K562 treated with DMSO at 1 percent for 48 hours (cell line): Measurements from ENCODE around the gene MBD6. TPM values are rescaled to one million over a fixed set of nuclear protein-coding genes. Genes with fewer than 3 reads are reported as not detected.

Experiments used
- total RNA-seq: library from RNA; unstranded; fragments of 300-600 nt; gene quantifications from 2 replicates; pipeline ENCODE4 v1.2.3, GENCODE V29; 2022; ENCODE audit warnings: low replicate concordance; ENCODE audit errors: extremely low read depth

Gene MBD6, protein sequence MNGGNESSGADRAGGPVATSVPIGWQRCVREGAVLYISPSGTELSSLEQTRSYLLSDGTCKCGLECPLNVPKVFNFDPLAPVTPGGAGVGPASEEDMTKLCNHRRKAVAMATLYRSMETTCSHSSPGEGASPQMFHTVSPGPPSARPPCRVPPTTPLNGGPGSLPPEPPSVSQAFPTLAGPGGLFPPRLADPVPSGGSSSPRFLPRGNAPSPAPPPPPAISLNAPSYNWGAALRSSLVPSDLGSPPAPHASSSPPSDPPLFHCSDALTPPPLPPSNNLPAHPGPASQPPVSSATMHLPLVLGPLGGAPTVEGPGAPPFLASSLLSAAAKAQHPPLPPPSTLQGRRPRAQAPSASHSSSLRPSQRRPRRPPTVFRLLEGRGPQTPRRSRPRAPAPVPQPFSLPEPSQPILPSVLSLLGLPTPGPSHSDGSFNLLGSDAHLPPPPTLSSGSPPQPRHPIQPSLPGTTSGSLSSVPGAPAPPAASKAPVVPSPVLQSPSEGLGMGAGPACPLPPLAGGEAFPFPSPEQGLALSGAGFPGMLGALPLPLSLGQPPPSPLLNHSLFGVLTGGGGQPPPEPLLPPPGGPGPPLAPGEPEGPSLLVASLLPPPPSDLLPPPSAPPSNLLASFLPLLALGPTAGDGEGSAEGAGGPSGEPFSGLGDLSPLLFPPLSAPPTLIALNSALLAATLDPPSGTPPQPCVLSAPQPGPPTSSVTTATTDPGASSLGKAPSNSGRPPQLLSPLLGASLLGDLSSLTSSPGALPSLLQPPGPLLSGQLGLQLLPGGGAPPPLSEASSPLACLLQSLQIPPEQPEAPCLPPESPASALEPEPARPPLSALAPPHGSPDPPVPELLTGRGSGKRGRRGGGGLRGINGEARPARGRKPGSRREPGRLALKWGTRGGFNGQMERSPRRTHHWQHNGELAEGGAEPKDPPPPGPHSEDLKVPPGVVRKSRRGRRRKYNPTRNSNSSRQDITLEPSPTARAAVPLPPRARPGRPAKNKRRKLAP
- total RNA-seq: not detected in 2 replicates

DNA sequence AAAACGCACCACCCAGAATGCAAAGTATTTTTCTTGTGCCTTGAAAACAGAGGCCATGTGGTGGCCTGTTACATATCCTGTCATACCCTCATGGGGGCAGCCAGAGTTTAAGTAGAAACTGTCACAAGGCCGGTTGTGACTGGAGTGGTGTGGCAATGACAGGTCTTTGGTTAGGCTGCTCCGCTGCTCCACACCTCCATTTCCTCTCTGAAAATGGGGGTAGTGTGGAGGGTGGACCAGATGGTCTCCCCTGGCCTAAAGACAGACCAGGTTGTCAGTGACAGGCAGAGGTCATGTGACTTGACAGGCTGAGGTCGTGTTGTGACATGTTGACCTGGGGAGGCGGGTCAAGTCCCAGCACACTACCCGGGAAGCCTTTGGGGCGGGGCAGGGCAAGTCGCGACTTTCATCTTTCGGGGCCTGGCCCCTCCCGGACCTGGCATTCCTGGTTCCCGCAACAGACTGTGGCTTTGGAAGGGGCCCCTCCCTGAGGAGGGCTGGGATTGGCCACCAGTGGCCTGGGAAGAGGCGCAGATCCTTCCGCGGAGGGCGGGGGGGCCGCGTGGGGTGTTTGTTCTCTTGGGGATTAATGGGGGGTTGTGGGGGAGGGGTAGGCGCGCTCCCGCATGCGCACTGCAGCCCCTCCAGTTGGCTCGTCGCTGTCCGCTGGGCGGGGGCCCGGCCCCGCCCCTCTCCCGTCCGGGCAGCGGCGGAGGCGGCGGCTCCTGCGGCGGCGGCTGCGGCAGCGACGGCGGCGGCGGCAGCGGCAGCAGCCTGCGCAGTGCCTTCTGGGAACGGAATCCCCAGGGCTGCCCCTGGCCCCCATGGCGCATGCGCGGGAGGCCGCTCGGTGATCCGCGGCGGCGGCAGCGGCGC is at the start of gene MBD6:
Gene MBD6 (plus strand): TSS at position 814 of the 876 bp plus-strand sequence. CDS start 1,480 bp downstream, outside the sequence.

DNA sequence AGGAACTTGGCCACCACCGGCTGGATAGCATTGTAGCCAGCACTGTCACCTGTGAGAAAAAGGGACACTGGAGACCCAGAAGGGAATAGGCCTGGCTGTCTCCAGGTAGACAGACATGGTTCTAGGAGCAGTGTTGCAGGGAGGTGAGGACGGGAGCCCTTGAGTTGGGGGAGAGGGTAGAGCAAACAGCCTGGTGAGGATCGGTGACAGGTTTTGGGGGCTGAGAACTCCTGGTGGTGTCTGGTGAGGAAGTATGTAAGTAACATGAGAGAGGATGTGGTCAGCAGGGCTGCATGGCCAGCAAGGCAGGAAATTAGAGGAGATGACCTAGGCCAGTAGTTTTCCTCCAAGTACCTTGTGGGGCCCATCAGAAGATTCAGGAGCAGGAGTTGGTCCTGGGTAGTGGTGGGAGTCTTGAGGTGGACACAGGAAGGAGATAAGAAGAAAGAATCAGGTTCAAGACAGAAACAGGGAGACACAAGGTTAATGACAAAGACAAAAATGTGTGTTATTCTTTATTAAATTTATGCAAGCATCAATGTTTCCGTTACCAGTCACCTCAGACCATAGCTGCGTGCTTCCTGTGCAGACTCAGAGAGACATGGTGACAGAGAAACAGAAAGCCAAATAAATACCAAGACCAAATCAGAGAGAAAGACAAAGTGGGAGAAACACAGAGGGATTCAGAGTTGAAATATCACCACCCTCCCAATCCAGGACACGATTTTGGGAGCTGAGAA is 43.1 kb upstream of the MBD6 start, which contains the start of gene ARHGAP9:
Gene ARHGAP9 (minus strand): TSS at position 491 of the 740 bp plus-strand sequence. CDS start 460 bp downstream, at position 31.

DNA sequence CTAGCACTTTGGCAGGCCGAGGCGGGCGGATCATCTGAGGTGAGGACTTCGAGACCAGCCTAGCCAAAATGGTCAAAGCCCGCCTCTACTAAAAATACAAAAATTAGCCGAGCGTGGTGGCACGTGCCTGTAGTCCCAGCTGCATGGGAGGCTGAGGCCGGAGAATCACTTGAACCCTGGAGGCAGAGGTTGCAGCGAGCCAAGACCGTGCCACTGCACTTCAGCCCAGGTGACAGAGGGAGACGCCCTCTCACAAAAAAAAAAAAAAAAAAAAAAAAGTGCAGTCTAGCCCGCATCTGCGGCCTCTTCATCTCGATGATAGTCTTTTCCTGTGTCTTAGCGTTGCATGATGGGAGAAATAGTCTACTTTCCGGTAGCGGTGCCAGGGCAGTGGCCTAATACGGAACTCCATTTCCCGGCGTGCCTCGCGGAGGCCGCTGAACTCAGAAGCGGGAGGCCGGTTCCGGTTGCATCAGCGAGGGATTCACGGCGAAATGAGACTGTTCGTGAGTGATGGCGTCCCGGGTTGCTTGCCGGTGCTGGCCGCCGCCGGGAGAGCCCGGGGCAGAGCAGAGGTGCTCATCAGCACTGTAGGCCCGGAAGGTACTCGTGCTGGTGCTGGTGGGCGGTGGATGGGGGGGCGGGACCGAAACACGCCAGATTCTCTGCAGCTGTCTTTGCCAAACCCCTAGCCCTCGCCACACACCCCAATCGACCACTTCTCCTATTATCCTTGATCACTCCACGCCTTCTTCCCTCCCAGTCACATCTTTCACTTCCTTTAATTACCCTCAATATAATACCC is 34.8 kb upstream of the MBD6 start, which contains the start of gene MARS1:
Gene MARS1 (plus strand): TSS at position 472 of the 805 bp plus-strand sequence. CDS start 23 bp downstream, at position 495.

DNA sequence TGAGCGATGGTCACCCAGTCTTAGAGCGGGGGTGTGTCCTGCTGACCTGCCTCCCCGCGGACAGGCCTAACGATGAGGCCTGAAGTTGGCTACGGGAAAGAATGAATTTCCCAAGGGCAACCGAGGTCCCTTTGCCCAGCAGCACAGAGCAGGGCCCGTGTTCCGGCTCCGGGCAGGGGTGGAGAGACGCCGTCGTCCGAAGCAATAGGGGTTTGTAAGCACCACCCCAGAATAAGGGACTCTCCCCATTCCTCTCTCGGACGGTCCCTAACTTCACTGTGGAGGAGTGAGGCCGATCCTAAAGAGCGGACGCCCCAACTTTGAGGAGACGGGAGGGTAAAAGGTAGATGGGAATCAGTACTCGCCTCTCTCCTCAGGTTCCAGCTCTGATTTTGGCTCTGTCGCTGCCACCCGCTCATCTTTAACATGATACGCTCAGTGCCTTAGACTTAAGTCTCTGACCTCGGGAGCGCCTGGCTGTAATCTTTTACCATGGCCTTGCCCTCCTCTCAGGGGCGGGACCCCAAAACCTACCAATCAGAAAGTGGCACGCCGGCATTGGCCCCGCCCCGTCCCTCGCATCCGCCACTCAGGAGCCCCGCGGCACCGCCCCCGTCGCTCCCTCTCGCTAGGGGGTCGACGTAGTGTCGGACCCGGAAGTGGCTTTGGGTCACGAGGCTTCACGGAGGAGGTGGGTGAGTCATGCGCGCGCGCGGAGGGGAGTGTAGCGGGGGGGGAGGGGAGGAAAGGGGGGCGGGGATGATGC is 2.4 kb upstream of the MBD6 start, which contains the start of gene DDIT3:
Gene DDIT3 (minus strand): TSS at position 462 of the 766 bp plus-strand sequence. CDS start 3,108 bp downstream, outside the sequence.

DNA sequence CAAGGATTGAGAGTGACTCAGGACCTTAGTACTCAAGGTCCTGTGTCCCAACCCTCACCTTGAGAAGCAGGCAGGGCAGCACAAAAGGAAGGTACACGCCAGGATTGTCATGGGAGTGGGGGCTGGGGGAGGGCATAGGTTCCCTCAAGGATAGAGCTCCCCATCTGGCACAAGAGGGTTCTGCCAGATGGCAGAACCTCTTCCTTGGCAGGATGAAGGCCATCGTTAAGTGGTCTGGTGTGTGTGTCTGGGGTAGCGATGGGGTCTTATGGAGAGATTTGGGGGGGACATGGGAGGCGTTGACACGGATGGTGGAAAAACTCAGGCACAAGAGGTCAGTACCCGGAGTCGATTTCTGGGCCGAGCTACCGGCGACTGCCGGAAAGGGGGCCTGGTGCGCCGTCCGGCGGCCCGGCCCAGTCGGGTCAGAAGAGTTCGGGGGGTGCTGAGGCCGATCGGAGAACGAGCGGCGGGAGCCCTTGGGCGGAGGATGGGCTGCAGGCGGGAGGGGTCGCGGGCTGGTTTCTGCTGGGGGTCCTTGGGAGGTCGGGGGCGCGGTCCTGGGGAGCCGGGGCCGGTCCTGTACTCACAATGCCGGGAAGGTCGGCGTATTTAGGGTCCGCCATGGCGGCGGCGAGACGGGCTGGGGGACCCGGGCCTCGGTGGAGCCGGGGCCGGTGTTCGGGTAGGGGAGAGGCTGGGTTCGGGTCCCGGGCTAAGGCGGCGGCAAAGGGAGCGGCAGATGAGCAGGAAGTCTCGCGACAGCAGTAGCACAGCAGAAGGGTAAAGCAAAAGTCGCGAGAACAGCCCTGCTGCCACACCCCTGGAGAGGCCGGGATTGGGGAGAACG is 24.0 kb downstream of the MBD6 start, which contains the start of gene DCTN2:
Gene DCTN2 (minus strand): TSS at position 755 of the 850 bp plus-strand sequence. CDS start 129 bp downstream, at position 626.

DNA sequence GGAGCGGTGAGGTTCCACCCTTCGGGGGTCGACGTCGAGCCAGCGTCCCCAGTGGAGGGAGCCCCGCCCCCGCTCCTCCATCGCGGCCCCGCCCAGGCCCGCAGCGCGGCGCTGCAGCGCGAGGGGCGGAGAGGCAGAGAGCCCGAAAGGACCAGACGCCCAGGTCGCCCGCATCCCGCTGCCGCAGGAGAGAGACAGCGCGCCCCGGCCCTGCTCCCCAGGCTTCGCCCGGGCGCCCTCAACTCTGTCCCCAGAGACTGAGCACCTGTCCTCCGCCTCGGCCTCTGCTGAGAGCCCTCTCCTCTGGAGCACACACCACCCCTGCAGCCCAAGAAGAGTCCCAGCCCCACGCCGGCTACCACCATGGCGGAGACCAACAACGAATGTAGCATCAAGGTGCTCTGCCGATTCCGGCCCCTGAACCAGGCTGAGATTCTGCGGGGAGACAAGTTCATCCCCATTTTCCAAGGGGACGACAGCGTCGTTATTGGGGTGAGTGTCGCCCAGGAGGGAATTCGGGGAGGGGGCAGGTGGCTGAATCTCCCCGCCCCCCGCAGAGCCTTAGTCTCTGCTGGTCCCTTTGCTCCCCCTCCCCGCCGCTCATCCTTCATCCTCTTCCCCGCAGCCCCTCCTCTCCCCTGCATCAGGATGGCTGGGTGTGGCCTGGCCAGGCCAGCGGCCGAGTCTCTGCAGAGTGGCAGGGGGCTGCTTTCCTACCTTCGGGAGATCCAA is 27.5 kb downstream of the MBD6 start, which contains the start of gene KIF5A:
Gene KIF5A (plus strand): TSS at position 136 of the 732 bp plus-strand sequence. CDS start 228 bp downstream, at position 364.

Other genes with a start within 250 kb of the MBD6 start
- not detected in 2 replicates for gene R3HDM2, start 91.8 kb upstream of the MBD6 start, total RNA-seq
- gene INHBC, start 88.0 kb upstream of the MBD6 start, total RNA-seq: not detected in 2 replicates
- gene INHBE, start 67.5 kb upstream of the MBD6 start, total RNA-seq: not detected in 2 replicates
- gene GLI1, start 63.0 kb upstream of the MBD6 start, total RNA-seq: not detected in 2 replicates
- gene ARHGAP9, start 43.0 kb upstream of the MBD6 start, total RNA-seq: not detected in 2 replicates
- gene MARS1, start 34.8 kb upstream of the MBD6 start, total RNA-seq: 1,111 TPM in 1 of 2 replicates, not detected in the other
- gene DDIT3, start 2.3 kb upstream of the MBD6 start, total RNA-seq: not detected in 2 replicates
- gene DCTN2, start 24.4 kb downstream of the MBD6 start, total RNA-seq: 249 TPM in 1 of 2 replicates, not detected in the other
- not detected in 2 replicates for gene KIF5A, start 27.2 kb downstream of the MBD6 start, total RNA-seq
- gene PIP4K2C, start 68.4 kb downstream of the MBD6 start, total RNA-seq: not detected in 2 replicates
- not detected in 2 replicates for gene DTX3, start 82.0 kb downstream of the MBD6 start, total RNA-seq
- gene ARHGEF25, start 88.6 kb downstream of the MBD6 start, total RNA-seq: not detected in 2 replicates
- gene B4GALNT1, start 110.4 kb downstream of the MBD6 start, total RNA-seq: not detected in 2 replicates
- 921 TPM in 1 of 2 replicates, not detected in the other for gene OS9, start 171.3 kb downstream of the MBD6 start, total RNA-seq
- not detected in 2 replicates for gene AGAP2, start 215.9 kb downstream of the MBD6 start, total RNA-seq
- not detected in 2 replicates for gene TSPAN31, start 222.2 kb downstream of the MBD6 start, total RNA-seq
- not detected in 2 replicates for gene CDK4, start 229.5 kb downstream of the MBD6 start, total RNA-seq
- not detected in 2 replicates for gene MARCHF9, start 232.3 kb downstream of the MBD6 start, total RNA-seq
- not detected in 2 replicates for gene CYP27B1, start 244.3 kb downstream of the MBD6 start, total RNA-seq
- gene METTL1, start 249.3 kb downstream of the MBD6 start, total RNA-seq: not detected in 2 replicates
- not detected in 2 replicates for gene EEF1AKMT3, start 249.8 kb downstream of the MBD6 start, total RNA-seq